Femur (tissue), 1 donor: ENCODE data around the gene IQCK.

Experiments used
- DNase-seq: peaks from one replicate; pipeline ENCODE4 v3.0.0-alpha.2; 2017

The IQCK gene

DNA sequence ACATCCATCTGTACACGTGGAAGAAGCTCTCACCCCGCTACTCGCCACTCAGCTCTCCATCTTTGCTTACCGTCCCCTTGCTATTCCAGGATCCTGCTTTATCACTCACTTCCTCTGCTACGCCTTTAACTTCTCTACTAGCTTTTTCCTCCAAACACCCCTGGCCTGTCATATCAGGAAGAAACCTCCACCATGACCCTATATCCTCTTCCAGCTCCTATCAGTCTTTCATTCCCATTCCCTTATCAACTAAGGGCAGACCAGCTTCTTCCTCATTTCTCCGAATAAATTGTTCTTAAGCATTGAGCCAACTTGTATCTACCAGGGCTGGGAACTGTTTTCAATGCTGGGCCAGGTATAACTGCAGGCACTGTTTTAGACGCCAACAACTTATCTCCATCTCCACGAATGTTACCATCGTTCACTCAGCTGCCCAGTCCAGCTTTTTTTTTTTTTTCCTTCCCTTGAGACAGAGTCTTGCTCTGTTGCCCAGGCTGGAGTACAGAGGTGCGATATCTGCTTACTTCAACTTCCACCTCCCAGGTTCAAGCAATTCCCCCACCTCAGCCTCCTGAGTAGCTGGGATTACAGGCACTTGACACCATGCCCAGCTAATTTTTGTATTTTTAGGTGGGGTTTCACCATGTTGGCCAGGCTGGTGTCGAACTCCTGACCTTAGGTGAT lies 4.3 kb downstream of the IQCK start:
- DNase-seq: no peak

DNA sequence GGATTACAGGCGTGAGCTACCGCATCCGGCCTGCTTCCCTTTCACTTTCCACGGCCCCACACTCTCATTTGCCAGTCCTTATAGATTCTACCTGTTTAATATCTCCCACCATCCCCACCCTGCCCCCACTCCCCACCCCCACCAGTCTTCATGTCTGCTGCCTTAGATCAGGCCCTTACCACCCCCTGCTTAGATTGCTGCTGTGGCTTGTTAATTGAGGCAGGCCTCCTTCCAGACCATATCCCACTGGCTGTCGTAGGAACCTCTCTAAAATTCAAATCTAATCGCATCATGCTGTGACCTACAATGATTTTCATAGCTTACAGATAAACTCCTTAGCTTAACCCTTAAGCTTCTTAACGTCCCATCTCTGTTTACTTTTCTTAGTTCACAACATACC lies 4.9 kb downstream of the IQCK start:
- DNase-seq: no peak

DNA sequence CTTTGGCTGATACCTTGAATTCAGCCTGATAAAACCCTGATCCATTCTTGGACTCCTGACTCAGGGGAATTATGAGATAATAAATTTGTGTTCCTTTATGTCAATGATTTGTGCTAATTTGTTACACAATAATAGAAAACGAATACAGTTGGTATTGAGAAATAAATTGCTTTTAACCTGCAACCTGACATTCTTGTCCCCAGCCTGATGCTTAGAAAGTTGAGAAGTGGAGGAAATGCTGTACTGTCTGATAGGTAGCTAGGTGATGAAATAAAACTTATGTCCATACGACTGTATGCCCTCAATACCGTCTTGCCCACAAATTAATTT lies 10.5 kb downstream of the IQCK start:
- no peak for DNase-seq

DNA sequence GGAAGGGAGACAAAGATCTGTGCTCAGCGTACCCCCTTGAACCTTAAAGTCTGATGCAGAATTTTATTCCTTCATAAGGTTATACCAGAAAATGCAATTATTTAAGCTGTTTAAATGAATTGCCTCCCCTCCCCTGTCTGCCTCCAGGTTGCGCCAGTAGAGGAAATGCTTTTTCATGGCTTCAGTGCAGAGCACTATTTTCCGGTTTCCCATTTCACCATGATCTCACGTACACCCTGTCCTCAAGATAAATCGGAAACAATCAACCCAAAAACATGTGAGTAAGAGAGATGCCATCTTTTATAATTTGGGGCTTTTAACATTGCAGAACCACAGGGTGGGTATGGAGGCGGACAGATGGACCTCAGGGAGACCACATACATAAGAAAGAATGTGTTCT lies 15.5 kb downstream of the IQCK start:
- DNase-seq: no peak

DNA sequence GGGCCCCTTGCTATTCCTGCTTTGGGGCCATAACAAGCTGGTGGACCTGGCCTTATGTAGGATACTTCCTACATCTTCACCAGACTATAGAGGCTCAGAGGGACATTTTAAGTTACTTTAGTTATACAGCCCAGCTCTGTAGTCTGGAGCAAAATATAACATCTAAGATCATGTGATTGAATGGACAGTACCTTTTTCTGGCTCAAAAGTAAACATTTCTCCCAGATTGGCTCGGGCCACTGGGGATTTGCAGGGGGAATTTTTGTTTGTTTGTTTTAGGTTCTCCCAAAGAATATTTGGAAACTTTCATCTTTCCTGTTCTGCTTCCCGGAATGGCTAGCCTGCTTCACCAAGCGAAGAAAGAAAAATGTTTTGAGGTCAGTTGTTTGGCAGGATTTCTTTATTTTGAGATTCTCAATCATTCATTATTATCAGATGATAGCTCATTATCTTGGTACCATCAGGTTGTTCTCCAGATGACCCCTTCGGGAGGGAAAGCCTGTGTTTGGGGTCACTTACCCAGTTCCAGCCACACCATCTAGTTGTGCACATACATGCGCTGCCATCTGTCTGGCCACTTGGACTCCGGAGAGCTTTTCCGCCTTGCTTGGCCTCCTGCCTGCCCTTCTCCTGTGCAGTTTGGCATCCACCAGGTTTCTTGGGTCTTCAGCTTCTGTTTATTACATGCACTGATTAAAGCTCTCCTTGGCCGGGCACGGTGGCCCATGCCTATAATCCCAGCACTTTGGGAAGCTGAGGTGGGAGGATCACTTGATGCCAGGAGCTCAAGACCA lies 17.2 kb downstream of the IQCK start:
- DNase-seq: no peak

DNA sequence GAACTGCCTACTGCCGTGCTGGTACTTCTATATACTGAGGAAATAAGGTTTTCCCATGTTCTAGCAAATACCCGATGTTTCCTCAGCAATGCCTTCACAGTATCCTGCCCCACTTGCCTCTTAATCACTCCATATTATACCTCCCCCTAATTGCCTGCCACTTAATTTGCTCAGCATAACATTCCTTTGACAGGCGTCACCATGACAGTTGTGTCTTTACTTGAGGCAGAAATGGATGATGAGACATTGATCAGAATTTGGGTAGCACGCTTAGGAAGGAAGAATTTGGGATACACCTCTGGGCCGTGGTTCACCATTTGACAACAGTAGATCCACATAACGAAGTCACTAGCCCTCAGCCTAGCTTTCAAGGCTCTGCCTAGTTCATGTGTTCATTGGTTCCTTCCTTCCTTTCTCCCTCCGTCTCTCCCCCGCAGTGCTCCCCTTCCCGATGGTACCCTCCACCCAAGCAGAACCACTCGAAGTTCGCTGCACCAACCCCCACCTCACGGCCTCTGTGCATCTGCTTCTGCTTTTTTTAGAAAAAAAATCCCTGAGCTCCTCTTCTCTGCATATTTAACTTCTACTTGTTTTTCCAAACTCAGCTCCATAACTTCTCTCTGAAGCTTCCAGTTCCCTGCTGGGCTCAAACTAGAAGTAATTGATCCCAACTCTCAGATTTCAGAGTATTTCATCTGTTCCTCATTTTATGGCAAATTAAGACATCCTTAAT lies 19.4 kb downstream of the IQCK start:
- DNase-seq: no peak

DNA sequence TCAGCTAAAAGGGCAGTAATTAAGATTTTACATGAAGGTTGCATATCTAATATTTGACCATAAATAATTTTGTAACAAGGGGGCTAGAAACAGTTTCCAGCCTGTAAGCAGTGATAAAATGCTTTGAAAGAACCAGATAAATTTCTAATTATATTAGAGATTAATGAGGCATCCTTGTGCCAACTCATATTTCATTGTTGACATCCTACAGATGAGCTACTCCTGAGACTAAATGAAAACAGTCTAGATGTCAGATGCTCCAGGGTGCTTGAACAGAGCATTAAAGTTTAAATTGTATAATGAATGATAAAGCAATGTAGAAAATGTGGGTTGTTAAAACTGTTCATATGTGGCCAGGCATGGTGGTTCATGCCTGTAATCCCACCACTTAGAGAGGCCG lies 23.3 kb downstream of the IQCK start:
- DNase-seq: no peak

DNA sequence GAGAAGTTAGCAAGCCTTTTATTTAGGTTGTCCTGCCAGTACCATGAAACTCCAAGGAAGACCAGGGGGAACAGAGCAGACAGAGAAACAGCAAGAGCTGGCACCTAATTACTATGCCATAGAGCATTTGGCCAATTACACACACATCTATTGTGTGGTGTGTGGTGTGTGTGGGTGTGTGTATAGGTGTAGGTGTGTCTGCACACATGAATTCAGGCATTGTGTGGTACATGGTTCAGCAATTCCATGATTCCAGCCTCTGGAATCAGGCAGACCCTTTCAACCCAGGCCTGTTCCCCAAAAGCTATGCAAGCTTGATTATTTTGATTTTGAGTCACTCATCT lies 25.7 kb downstream of the IQCK start:
- no peak for DNase-seq

DNA sequence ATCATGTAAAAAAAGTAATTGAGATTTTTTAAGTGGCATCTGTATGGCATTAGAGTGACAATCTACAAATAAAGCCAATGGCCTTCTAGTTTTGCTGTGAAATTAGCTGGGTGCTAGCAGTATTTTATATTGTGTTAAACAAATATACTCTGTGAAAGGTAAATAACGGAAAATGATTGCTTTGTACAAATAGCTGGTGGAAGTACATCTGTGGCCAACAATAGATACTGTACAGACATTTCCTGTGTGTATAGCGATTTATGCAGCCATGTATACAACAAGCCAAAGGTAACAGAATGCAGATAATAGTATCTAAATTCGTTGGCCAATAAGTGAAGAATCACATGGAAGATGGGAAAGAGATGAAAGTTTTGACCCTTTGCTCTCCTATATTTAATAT lies 26.6 kb downstream of the IQCK start:
- DNase-seq: no peak

DNA sequence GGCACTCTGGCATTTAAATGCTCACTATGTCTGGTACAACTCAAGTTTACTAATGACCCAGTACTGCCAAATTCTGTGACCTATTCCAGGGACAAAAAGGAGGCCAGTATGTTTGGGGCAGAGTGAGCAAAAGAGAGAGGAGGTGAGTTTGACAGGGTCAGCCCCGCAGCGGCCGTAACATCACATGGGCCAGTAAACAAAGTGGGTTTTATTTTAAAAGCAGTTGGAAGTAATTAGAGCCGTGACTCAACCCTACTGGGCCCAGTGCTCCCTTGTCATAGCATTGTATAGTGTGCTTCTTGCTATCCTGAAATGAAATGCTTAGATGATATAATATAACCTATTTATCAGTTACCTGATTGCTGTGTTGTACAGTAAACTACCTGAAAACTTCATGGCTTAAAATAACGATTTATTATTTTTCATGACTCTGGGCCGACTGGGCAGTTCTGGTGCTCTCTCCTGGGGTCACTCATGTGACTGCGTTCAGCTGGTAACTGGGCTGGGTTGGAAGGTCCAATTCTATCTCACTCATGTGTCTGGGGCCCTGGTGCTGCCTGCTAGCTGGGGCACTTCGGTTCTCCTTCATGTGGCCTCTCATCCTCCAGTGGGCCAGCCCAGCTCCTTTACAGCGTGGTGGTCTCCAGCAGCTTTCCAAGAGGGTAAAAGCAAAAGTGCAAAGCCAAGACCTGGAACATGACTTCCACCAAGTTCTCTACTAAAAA lies 27.4 kb downstream of the IQCK start:
- no peak for DNase-seq

DNA sequence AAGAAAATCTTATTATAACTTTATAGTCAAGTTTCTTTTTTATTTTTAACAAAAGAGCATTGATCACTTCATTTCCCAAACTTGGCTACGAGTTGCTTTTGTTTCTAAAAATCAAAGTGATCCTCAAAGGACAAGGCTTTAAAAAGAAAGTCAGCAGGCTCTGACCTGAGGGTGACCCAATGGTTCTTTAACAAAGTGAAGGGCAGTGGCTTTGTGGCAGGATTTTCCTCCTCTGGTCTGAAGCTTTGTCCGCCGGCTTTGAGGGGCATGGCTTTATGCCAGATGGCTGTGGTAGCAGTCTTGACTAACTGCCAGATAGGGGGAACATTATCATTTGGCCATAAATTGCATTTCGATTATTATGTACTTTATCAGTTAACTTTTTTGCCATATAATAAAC lies 28.5 kb downstream of the IQCK start:
- DNase-seq: peak; percentile 43

DNA sequence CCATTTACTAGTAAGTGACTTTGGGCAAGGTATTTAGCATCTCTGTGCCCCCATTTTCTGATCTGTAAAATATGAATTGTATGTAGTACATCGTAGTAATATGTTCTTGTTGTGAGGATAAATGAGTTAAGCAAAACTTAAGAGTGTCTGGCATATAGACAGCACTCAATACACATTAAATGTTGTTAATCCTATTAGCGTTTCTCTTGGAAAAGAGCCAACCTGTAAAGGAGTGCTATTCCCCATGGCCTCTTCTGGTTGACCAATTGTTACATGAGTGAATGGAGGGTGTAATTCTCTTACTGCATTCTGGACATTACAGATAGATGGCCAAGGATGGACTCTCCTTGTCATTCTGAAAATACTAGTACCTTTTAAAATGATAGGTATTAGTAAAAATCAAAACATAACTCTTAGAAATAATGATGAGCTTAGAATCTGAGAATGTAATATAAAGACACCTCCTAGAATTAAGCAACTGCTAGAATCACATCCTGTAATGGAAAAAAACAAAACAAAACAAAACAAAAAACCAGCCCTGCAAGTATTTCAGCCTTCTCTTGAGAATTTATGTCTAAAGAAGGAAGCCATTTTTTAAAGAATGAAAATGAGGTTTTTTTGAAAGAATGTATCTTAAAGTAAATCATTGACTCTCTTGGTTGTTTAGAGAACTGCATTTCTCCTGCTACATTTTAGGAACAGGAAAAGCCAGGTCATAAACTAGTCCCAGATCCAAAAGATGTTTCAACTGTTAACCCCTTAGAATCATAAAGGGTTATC lies 30.5 kb downstream of the IQCK start:
- DNase-seq: no peak

DNA sequence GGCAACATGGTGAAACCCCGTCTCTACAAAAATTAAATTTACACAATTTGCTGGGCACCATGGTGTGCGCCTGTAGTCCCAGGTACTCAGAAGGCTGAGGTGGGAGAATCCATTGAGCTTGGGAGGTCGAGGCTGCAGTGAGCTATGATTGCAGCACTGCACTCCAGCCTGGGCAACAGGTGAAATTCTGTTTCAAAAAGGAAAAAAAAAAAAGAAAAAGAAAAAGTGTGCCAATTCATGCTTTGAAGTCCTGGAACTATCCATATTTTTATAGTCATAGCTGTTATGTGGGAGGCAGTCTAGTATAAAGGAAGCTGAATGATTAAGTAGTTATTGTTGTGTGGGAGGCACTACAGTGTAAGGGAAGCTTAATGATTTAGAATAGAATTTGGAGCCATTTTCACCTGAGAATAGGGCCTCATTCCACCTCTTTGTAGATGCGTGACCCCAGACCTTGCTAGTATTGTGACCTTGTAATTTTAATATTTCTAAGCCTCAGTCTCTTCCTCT lies 31.6 kb downstream of the IQCK start:
- no peak for DNase-seq

DNA sequence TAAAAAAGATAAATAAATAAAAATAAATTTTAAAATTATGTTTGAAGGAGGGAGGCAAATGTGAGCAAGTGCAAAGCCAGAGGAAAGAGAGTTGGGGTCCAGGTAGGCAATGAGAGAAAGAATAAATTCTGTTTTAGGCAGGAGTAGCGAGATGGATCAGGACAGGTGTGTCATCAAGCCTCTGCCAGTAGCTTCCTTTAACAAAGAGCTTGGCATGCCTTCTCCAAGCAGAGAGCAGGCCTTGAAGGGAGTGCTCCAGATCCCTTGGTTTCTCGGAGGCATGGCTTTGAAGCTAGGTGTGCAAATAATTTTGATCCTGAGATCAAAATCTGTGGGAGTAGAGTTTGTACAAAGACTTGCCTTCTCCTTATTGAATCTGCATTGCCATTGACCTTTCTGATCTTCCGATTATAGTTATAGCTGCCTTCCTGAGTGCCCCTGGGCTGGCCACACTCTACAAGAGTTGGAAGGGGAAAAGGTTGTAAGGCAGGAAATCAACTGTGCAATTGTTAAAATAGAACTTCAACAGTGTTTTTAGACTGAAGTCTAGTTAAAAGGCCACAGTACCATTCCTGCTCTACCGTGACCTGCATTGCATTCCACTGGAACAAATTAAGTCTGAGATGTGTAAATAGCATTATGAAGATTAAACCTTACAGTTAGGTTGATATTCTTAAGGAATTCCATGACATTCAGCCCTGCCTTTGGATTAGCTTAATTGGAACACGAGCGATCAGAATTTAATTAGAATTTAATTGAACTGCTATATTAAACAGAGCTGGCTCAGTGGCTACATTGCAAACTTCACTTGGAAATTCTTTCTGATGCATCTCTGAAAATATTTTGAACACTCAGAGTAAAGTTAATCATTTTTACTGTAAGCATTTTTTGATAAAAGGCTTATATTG lies 33.7 kb downstream of the IQCK start:
- DNase-seq: no peak

DNA sequence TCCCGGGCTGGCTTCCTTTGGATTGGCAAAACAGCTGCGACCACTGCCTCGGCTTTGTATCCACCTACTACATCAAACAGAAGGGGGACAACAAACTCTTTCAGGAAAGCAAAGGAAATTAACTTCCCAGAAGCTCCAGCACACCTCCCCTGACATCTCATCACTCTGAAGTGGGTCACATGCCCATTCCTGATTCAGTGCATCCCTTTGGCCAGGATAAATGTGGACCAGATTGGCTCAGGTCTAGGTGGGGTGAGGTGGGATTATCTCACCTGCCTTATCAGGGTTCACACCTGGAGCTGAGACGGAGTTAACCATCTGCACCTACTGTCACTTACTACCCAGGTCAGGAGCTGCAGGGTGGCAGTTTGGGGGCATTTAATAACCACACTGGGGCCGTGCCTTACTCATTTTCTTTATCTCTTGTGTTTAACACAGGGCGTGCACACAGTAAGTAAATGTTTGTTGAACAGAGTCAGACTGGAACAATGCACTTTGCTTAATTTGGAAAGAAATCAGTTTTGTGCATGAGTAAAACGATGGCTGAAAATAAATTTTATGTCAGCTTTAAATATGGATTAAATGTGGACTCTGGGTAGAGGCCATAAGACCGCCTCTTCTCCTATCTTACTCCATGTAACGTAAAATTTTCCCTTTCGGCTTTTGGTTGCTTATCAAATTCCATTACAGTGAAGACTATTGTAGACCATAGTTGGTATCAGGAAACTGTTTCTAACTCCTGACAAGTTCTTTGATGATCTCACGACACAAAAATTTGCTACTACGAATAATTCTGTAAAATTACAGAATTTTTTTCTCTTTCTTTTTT lies 36.0 kb downstream of the IQCK start:
- DNase-seq: no peak

DNA sequence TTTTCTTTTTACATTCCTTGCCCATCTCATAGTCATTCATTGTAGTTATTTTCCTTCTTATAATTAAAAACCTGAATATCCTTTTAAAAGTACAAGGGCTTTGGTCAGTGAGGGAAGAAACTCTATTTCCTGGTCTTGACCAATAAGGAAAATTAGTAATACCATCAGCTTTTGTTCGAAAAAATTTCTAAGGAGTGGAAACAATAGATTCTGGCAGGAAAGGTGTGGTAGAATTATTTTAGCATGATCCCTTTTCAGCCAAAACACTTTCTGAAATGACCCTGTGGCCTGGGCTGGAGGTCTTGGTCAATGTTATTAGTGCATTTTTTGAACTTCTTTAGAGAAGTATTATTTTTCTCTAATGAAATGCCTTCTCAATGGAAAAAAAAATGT lies 36.6 kb downstream of the IQCK start:
- DNase-seq: no peak

DNA sequence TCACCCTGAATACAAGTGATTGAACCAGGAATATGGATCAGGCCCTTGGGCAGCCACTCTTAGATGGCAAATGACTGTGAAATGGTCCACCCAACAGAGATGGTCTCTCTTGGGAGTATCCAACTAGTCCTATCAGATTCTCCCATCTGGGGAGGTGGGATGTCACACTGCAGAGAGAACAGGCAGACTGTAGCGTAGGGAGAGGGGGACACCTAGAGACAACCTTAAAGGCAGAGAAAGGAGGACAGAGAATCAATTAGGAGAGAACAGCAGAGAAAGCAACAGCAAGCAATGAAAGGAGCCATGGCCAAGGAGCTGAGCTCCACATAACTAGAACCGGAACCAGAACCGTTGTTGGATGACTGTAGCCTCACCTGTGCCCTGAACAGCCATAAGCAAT lies 37.2 kb downstream of the IQCK start:
- no peak for DNase-seq

DNA sequence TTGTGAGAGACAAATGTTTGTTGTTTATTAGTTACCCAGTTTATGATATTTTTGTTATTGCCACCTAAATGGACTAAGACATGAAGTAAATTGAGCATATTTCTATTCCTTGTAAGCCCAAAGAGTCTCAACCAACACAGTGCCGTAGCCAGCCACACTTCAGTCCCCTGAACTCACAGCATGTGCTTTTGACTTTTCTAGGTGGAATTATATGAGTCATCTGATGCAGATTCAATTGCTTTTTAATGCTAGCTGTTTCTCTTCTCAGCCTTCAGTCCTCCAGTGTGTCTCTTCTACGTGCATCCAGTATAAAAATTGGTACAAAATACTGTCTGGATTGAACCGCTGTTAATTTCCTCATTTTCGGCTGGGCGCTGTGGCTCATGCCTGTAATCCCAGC lies 39.0 kb downstream of the IQCK start:
- DNase-seq: no peak

DNA sequence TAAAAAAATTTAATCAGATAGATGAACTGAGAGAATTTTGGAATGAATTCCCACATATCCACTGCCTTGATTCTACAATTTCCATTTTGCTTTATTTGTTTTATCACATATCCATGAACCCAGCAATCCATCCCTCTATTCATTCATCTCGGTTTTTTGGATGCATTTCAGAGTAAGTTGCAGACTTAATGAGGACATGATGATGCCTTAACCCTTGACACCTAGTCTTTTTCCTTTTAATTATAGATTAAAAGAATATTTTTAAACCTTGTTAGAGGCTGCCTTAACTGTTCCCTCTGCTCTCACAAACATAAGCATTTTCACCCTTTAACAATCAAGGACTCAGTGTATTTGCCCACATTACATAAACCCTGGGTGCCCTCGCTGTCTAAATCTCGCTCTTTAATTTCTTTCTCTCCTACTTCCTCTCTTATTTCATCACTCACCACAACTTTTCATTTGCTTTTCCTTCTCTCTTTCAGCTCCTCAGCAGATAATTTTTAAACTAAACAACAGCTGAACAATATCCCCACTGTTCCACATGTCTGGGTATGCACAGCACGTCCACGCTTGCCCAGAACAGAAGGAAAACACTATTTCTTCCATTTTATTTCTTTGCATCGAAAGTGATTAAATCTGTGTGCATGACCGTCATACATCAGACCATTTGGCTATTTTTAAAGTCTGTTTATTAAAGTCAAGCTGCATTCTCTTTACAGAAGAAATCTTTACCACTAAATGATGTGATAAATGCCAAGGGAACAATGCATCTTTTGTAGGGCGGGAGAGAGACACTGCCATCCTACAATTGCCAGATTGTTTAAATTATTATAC lies 39.9 kb downstream of the IQCK start:
- DNase-seq: no peak
